LoVo (cell line): ENCODE measurements around the gene RAB1A.

ENCODE experiments used
- DNase-seq: peaks from one replicate; pipeline ENCODE4 v3.0.0-alpha.2; 2016; ENCODE audit warnings: low spot score

Gene RAB1A

DNA sequence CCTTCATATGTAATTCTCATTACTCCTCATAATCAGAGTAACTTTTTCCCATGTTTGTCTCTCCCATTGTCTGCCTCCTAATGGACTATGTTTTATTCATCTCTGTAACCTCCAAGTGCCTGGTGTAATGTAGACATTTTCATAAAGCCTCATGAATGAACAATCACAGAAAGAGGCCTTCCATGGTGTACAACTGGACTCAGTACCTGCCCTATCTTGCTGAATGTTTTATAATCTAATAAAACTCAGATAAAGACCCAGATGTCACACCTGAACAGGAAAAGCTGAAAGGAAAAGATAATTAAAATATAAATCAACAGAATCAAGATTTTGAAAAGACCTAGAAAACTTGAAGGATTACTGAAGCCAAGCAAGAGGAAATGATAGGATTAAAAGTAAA is 36.7 kb downstream of the RAB1A start:
- no peak for DNase-seq

DNA sequence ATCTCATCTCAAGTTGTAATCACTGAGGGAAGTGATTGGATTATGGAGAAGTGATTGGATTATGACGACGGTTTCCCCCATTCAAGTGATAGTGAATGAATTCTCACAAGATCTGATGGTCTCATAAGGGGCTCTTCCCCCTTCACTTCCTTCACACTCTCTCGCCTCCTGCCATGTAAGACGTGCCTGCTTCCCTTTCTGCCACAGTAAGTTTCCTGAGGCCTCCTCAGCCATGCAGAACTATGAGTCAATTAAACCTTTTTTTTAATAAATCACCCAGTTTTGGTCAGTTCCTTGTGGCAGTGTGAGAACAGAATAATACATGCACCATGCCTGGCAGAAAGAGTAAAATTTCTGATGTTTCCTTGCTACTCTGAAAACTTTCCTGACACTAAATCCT is 37.1 kb downstream of the RAB1A start:
- no peak for DNase-seq

DNA sequence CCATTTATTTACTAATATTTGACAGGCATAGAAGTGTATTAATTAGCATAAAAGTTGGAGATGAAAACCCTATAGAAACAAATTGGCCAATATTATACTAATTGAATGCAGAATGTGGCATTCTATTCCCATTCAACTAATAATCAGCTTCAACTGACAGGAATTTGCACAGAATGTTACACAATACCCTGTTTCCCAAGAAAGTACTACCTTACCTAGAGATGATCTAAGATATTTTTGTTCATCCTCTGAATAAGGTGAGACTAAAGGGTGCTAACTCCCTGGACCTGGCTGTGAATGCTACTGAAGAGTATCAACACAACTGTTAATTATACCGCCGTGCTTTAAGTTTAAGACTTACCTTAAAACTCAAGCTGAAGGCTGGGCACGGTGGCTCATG is 44.8 kb downstream of the RAB1A start:
- no peak for DNase-seq

DNA sequence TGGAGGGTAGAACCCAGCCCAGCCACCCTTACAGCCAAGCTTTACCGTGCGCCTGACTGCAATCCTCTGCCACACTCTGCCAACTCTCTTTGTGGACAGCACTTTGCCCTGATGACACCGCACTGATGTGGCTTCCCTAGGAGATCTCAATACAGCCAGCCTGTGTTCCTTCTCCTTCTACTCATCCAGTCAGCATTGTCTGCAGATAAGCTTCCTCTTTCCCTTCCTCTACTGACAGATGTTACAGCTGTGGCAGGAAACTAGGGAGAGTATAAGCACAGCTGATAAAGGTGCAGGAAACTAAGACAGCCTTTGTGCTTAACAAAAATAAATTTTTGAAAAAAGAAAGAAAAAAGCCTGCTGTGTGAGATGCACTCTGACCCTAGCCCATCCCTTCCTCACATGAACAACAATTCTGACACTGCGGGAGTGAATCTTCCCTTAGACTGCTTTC is 48.6 kb downstream of the RAB1A start:
- DNase-seq, result no peak

GRCh38 chr2:65079017-65079416 is 50.9 kb downstream of the RAB1A start:
- DNase-seq, result no peak

DNA sequence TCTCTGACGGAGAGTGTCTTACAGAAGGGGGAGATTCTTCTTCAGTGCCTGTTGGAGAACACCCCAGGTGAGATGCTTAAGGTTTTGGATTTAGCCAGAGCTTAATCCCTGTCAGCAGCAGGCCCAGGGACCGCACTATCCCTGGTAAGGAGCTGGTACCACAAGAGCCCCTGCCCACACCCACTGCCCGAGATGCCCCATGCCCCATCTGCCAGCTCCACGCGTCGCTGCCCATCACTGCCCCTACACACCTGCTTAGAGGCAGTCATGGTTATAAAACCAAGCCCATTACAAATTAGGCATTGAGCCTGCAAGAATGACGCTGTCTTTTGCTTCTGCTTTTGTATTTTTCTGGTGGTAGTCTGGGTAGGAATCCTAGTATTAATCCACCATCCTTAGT is 52.0 kb downstream of the RAB1A start:
- no peak for DNase-seq

DNA sequence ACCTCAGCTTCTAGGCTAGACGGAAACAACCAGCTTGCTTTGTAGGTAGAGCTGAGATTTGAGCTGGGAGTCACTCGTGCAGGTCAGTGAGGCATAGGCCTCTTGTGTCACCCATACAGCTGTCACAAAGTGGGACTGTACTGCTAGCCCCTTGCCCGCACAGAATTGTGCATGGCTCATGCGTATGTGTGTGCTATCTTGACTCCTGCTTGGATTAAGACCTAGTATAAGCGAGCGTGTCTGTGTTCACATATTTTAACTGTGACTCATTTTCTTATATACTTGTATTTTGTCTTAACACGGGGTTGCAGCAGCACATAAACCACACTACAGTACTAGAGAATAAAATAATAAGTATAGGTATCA is 53.6 kb downstream of the RAB1A start:
- DNase-seq, result no peak

DNA sequence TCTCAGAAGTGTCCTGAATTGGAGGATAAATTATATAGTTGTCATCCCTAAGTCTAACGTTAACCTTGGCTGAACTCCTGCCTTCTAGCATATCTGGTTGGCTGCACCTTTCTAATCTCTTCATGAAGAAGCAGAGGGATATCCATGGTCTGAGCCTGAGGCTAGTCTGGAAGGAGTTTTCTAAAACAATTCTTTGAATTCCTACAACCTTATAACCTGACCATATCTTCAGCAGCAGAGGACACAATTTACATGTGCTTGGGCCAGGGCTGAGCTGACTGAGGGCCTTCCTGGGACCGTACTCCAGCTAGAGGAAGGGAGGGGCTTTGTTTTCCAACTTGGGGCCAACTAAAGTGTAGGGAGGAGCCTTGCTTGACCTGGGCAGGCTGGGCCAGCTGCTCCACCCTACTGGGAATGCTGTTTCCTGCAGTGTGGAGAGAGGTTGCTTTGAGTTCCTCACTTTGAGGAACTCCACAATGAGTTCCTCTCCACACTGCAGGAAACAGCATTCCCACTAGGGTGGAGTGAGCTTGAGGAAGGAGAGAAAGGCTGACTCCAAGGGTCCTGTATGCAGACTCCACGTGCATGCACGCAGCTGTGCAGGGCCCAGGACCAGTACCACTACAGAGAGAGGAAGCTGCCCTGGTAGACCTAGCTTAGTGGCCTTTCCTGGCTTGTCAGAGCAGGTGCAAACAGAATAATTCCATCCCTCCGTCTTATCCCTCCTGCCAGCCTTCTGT is 54.1 kb downstream of the RAB1A start:
- DNase-seq, result no peak

DNA sequence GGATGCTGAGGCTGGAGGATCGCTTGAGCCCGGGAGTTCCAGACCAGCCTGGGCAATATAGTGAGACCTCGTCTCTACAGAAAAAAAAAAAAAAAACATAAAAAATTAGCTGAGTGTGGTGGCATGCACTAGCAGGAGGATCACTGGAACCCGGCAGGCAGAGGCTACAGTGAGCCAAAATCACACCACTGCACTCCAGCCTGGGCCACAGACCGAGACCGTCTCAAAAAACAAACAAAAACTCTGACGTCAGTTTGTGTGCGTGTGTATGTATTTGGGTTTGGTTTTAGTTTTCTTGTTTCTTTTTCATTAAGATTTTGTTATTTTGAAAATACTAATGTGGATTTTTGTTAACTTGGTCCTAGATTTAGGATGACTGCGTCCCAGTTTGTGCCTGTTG is 54.7 kb downstream of the RAB1A start:
- no peak for DNase-seq

DNA sequence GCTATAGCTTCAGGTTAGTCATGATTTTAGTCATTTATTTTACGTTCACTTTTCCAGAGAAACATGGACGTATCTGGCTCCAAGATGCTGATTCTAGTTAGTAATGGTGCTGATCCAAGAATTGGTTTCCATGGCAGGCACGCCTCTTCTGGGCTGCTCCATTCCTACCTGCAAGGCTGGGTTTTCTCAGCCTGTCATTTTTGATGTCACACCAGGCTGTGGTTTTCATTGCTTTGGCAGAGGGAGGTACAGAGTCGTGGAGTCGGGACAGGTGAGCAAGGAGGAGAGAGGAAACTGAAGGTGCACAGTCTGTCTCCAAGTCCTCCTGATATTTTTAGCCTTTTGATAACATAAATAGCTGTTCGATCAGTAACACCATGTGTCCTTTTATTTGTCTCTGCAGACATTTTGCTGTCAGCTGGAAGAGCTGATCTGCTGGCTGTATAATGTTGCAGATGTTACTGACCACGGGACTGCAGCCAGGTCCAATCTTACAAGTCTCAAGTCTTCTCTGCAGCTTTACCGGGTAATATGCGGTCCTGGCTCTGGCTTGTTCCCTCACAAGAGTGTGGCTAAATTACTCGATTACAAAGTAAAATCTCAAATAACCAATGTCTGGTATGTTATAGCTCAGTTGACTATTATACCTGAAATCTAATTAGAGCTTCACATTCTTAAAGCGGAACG is 55.9 kb downstream of the RAB1A start:
- DNase-seq, result no peak

DNA sequence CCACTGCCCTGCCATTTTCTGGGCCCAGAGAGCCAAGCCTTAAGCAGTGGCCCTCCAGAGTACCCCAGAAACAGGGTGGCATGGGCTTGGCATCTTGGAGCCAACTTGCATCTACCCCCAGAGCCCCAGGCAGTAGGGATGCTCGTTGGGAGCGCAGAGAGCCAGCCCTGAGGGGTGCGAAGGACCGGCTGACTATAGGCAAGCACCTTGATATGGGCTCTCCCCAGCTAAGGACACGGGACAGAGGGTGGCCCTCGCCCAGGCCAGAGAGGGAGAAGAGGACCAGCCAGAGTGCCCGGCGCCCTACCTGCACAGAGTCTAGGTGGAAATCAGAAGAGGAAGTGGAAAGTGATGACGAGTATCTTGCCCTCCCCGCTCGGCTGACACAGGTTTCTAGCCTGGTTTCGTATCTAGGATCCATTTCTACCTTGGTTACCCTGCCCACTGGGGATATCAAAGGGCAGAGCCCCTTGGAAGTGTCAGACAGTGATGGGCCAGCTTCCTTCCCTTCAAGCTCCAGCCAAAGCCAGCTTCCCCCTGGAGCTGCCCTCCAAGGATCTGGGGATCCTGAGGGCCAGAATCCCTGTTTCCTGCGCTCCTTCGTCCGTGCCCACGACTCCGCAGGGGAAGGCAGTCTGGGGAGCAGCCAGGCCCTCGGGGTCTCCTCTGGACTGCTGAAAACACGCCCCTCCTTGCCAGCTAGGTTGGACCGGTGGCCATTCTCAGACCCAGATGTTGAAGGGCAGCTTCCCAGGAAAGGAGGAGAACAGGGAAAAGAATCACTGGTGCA is 57.5 kb downstream of the RAB1A start:
- DNase-seq, result no peak

DNA sequence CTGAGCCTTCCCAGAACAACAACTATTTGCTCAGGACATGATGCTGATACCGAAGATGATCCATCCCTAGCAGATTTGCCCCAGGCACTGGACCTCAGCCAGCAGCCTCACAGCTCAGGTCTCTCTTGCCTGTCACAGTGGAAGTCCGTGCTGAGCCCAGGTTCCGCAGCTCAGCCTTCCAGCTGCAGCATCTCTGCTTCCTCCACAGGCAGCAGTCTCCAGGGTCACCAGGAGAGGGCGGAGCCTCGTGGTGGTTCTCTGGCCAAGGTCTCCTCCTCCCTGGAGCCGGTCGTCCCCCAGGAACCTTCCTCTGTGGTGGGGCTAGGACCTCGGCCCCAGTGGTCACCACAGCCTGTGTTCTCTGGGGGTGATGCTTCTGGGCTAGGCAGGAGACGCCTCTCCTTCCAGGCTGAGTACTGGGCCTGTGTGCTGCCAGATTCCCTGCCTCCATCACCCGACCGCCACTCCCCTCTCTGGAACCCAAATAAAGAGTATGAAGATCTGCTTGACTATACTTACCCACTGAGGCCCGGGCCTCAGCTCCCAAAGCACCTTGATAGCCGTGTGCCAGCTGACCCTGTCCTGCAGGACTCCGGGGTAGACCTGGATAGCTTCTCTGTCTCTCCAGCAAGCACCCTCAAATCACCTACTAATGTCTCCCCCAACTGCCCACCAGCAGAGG is 58.3 kb downstream of the RAB1A start:
- no peak for DNase-seq

DNA sequence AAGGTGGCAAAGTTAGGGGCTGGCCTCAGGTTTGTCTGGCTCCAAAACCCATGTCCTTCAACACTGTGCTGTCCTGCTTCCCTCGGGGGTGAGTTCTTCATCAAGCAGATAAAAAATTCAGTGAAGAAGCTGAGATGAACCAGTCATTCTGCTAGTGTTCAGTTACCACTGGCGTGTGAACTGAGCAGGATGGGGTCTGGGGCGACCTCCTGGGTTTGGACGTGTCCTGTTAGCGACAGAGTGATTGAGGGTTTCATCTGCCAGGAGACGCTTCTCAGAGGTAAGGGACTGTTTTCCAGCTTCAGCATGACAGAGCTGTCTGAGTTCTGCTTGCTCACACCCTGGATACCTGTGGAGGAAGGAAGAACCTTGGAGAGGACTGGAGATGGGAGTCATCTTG is 59.0 kb downstream of the RAB1A start:
- no peak for DNase-seq

DNA sequence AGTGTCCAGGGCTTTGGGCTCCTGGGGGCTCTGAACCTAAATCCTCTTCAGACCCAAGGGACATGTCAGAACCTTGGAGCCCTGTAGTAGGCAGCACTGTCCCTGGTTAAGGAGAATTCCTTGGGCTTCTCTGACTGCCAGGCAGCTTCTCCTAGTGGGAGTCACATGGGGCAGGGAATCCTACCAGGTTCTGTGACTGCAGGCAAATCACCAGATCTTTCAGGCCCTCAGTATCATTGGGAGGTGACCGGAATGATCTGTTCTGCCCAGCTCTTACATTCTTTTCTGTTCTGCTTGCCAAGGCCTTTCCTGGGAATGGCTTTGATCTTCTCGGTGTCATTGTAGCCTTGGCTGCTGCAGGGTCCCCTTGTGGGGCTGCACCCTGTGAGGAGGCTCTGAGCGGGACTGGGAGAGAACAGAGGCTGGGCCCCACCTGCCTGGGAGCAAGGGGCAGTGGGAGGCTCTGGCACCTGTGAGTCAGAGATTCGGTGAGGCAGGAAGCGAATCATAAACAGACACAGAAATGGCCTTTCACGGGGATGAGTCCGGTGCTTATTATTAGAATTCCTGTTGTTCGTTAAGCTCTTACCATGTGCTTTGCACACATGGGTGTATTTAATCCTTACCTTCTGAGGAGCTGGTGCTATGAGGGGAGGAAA is 59.6 kb downstream of the RAB1A start:
- DNase-seq, result peak; percentile 61

GRCh38 chr2:65069439-65069824 is 60.5 kb downstream of the RAB1A start:
- no peak for DNase-seq

GRCh38 chr2:65067806-65068553 is 61.9 kb downstream of the RAB1A start:
- no peak for DNase-seq

GRCh38 chr2:65064728-65065552 is 65.0 kb downstream of the RAB1A start:
- DNase-seq, result no peak

GRCh38 chr2:65062843-65063825 is 66.8 kb downstream of the RAB1A start:
- DNase-seq, result no peak

DNA sequence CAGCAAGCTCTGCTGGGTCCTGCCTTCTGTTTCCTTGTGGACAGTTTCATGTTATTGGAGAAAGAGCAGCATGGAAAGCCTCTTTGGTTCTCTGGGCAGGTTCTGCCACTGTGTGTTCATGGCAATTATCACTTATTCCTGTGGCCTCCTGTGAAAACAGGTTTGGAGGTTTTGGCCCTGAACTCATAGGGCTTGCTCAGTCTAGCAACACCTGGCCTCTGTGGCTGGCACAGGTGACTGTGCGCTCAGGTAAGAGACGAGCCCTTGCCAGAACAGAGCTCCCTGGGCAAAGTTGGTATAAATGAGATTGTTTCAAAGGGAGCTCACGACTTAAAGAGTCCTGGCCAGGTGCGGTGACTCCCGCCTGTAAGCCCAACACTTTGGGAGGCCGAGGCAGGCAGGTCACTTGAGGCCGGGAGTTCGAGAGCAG is 68.0 kb downstream of the RAB1A start:
- no peak for DNase-seq
